ENCODE results near the gene GUCY2C. TPM values are rescaled to one million over a fixed set of nuclear protein-coding genes. Genes with fewer than 3 reads are reported as not detected.

GUCY2C gene
- total and polyA plus RNA-seq, 10 of the 15 experiments (the other 5 are each of a cell fraction or from before 2014, with no cell fraction given) = 0.08 to 0.60 (median 0.17) TPM

GRCh38 chr12:14597480-14597879, 98.9 kb downstream of the GUCY2C start:
- 66% methylated on average over 3 of the region's 3 CpGs for WGBS (ENCODE audit: insufficient coverage, insufficient replicate concordance, low lambda C conversion rate, missing lambda C conversion rate)
- Histone ChIP-seq H3K4me2 (ENCODE audit: control insufficient read depth, insufficient read depth) (no peak overlapping the region), H3K27me3 (replicated peaks in 1 of 2; ENCODE audit: control insufficient read depth in 2 of 2, insufficient read depth in 2 of 2, low read length in 1 of 2) (no peaks in the 10 kb centered on the region), H3K4me3 (no peak overlapping the region), H3K27ac (ENCODE audit: control insufficient read depth, insufficient read depth) (no peak overlapping the region), H3K9me3 (replicated peaks; ENCODE audit: control insufficient read depth, insufficient read depth, low read length) (no peaks in the 10 kb centered on the region), H3K79me2 (ENCODE audit: control insufficient read depth, insufficient read depth, low read length) (no peaks in the 10 kb centered on the region), H4K20me1 (ENCODE audit: control insufficient read depth, insufficient read depth) (no peaks in the 10 kb centered on the region), H3K36me3 (ENCODE audit: control insufficient read depth in 2 of 2, insufficient read depth in 2 of 2, low read length in 1 of 2) (no peaks in the 10 kb centered on the region), H2AFZ (ENCODE audit: control insufficient read depth, low read depth, low read length) (no peak overlapping the region), H3K4me1 (ENCODE audit: control insufficient read depth, insufficient read depth, low read length) (no peaks in the 10 kb centered on the region), H3K9ac (ENCODE audit: control insufficient read depth, insufficient read depth, low read length) (no peak overlapping the region)
- no peak for FAIRE-seq
- BruUV-seq (replicated peaks) = no TSS peak
- ChIA-PET RAD21 (ENCODE audit: unreplicated experiment) (no interaction called here), SMC1A (ENCODE audit: uncharacterized antibody, unreplicated experiment) (no interaction called here), POLR2A (no interaction called here), CTCF (no interaction called here)
- DNase-seq (ENCODE audit: low read depth, low spot score) = no peak
- intact Hi-C loops (cut with micrococcal nuclease; ENCODE audit: unreplicated experiment) (no loop called here), in situ Hi-C loops (cut with MboI) (no loop called here)
- no peak for TF ChIP-seq EGR1 (IDR thresholded peaks at IDR 0.05; ENCODE audit: borderline replicate concordance in 1 of 2, low read depth in 2 of 2, low read length in 2 of 2)
- no peak for TF ChIP-seq HDGF (IDR thresholded peaks at IDR 0.05)
- TF ChIP-seq TCF3 (IDR thresholded peaks at IDR 0.05; ENCODE audit: borderline replicate concordance, insufficient read depth, low read depth, low read length) = no peak
- no peak for TF ChIP-seq RB1 (IDR thresholded peaks at IDR 0.05; ENCODE audit: borderline replicate concordance)
- TF ChIP-seq GATAD2B (conservative IDR thresholded peaks at IDR 0.05; ENCODE audit: low read depth) = no peak
- no peak for TF ChIP-seq STAT3 (IDR thresholded peaks at IDR 0.05; ENCODE audit: low read depth, low read length)
- no peak for ATAC-seq

GRCh38 chr12:14591719-14592118, 104.7 kb downstream of the GUCY2C start:
- Histone ChIP-seq H3K36me3 (ENCODE audit: control insufficient read depth in 2 of 2, insufficient read depth in 2 of 2, low read length in 1 of 2) (no peaks in the 10 kb centered on the region), H4K20me1 (ENCODE audit: control insufficient read depth, insufficient read depth) (no peaks in the 10 kb centered on the region), H3K27ac (ENCODE audit: control insufficient read depth, insufficient read depth) (no peak overlapping the region), H2AFZ (ENCODE audit: control insufficient read depth, low read depth, low read length) (no peak overlapping the region), H3K4me3 (no peak overlapping the region), H3K27me3 (replicated peaks in 1 of 2; ENCODE audit: control insufficient read depth in 2 of 2, insufficient read depth in 2 of 2, low read length in 1 of 2) (no peaks in the 10 kb centered on the region), H3K9me3 (replicated peaks; ENCODE audit: control insufficient read depth, insufficient read depth, low read length) (no peaks in the 10 kb centered on the region), H3K4me2 (ENCODE audit: control insufficient read depth, insufficient read depth) (no peak overlapping the region), H3K79me2 (ENCODE audit: control insufficient read depth, insufficient read depth, low read length) (no peaks in the 10 kb centered on the region), H3K9ac (ENCODE audit: control insufficient read depth, insufficient read depth, low read length) (no peak overlapping the region), H3K4me1 (ENCODE audit: control insufficient read depth, insufficient read depth, low read length) (no peaks in the 10 kb centered on the region)
- CTCF ChIA-PET = interaction anchor here (0.6 kb wide), 1 partner anchor 15 kb away, joined by 3 read pairs; no protein-coding TSS in a partner anchor
- no peak for DNase-seq (ENCODE audit: low read depth, low spot score)
- POLR2A ChIA-PET = no interaction called here
- RAD21 ChIA-PET (ENCODE audit: unreplicated experiment) = no interaction called here
- WGBS (ENCODE audit: insufficient coverage, insufficient replicate concordance, low lambda C conversion rate, missing lambda C conversion rate) = 5% methylated on average over 1 of the region's 1 CpG
- in situ Hi-C loops (cut with MboI) (no loop called here), intact Hi-C loops (cut with micrococcal nuclease; ENCODE audit: unreplicated experiment) (no loop called here)
- SMC1A ChIA-PET (ENCODE audit: uncharacterized antibody, unreplicated experiment) = no interaction called here
- no peak for TF ChIP-seq LARP7 (IDR thresholded peaks at IDR 0.05)
- no peak for TF ChIP-seq BCL3 (IDR thresholded peaks at IDR 0.05; ENCODE audit: borderline replicate concordance, insufficient read depth, low read depth, low read length, poor library complexity, severe bottlenecking)
- TF ChIP-seq ZBTB4 (CRISPR knock-in tag; IDR thresholded peaks at IDR 0.05) = no peak
- no peak for TF ChIP-seq CHD2 (IDR thresholded peaks at IDR 0.05; ENCODE audit: borderline replicate concordance, low read depth, low read length)
- no peak for TF ChIP-seq RAD51 (IDR thresholded peaks at IDR 0.05)
- TF ChIP-seq HSF1 (IDR thresholded peaks at IDR 0.05; ENCODE audit: low read depth, low read length) = no peak
- BruUV-seq (replicated peaks) = no TSS peak
- no peak for ATAC-seq
- FAIRE-seq = no peak

Measured in GM12878 (cell line).